HCT116 (cell line): Measurements from ENCODE around the gene CDH7. TPM values are rescaled to one million over a fixed set of nuclear protein-coding genes. Genes with fewer than 3 reads are reported as not detected.

Experiments used
- ATAC-seq: fragments of 200-7000 bp; cut with Tn5 transposase; 2 replicates; pipeline ENCODE4 v1.9.1; 2020; ENCODE audit warnings: mild to moderate bottlenecking, moderate library complexity
- BruUV-seq: library from RNA; stranded (reverse); fragments of 400-500 nt; replicated peaks from 2 replicates; lab custom pipeline; 2021; lab: Mats Ljungman, UMichigan
- CTCF ChIA-PET: fragments of 300-600 bp; sonication (Branson Sonifier 250); formaldehyde crosslinking; loops from one replicate; lab custom pipeline; 2021; ENCODE audit warnings: antibody characterized with exemption; lab: Charles Lee
- POLR2A ChIA-PET: fragments of 300-600, 350-600 bp; sonication (Branson Sonifier 250); formaldehyde crosslinking; loops from one replicate; lab custom pipeline; 2021; ENCODE audit warnings: antibody characterized with exemption; lab: Charles Lee
- RAD21 ChIA-PET, 2 experiments: fragments of 300-600 bp; sonication (Branson Sonifier 250); formaldehyde crosslinking; loops; one replicate each; lab custom pipeline; 2023; ENCODE audit warnings: low total read pairs in 2 of 2; ENCODE audit not compliant: uncharacterized antibody in 2 of 2, unreplicated experiment in 2 of 2, low non-redundant PET in 1 of 2; lab: Charles Lee
- DNase-seq: peaks from one replicate; pipeline ENCODE4 v3.0.0-alpha.2; 2010; ENCODE audit warnings: low read depth, low spot score
- H2AFZ ChIP-seq: fragments of 200-600 bp; shearing (Covaris generic), sonication (generic); 2 replicates; pipeline ENCODE4 v1.6.1; 2017; ENCODE audit warnings: low read depth, mixed run types, mixed read lengths, antibody characterized with exemption, low read length; ENCODE audit not compliant: poor library complexity, severe bottlenecking
- H3K27ac ChIP-seq: 2 replicates; pipeline ENCODE4 v1.5.1; 2012; ENCODE audit warnings: low read depth, low read length
- H3K27me3 ChIP-seq: fragments of 200-600 bp; sonication (generic); 2 replicates; pipeline ENCODE4 v1.6.1; 2016; ENCODE audit warnings: mixed run types, low read length, mixed read lengths; ENCODE audit not compliant: insufficient read depth
- H3K36me3 ChIP-seq, 2 experiments: fragments of 200-500 bp in 1 of 2; fragments of 200-600 bp in 1 of 2; sonication (Bioruptor generic) in 1 of 2; sonication (generic) in 1 of 2; 2 replicates each; pipeline versions ENCODE4 v1.5.1 to v1.6.1; 2014 to 2016; ENCODE audit warnings: low read length in 2 of 2, inconsistent platforms in 1 of 2, mixed read lengths in 1 of 2, mixed run types in 1 of 2; ENCODE audit not compliant: insufficient read depth in 2 of 2, control insufficient read depth in 1 of 2
- H3K4me1 ChIP-seq, 2 experiments: fragments of 200-600 bp in 1 of 2; sonication (generic) in 1 of 2; 2 replicates each; pipeline versions ENCODE4 v1.5.1 to v1.6.1; 2012 to 2017; ENCODE audit warnings: low read length in 2 of 2, inconsistent platforms in 1 of 2, mild to moderate bottlenecking in 1 of 2, mixed read lengths in 1 of 2, mixed run types in 1 of 2, moderate library complexity in 1 of 2; ENCODE audit not compliant: insufficient read depth in 2 of 2, control insufficient read depth in 1 of 2
- H3K4me2 ChIP-seq: fragments of 200-600 bp; sonication (generic); 2 replicates; pipeline ENCODE4 v1.6.1; 2017; ENCODE audit warnings: mixed run types, low read length, mixed read lengths
- H3K4me3 ChIP-seq, 2 experiments: fragments of 200-600 bp in 1 of 2; sonication (generic) in 1 of 2; replicated peaks in 1 of 2; 2 replicates each; pipeline ENCODE4 v1.5.1; 2011 to 2016; ENCODE audit warnings: low read length in 2 of 2, control low read depth in 1 of 2, low read depth in 1 of 2, mild to moderate bottlenecking in 1 of 2, mixed read lengths in 1 of 2, mixed run types in 1 of 2
- H3K79me2 ChIP-seq: fragments of 200-600 bp; sonication (generic); 2 replicates; pipeline ENCODE4 v1.6.1; 2017; ENCODE audit warnings: mild to moderate bottlenecking, mixed run types, low read length, moderate library complexity, mixed read lengths; ENCODE audit not compliant: insufficient read depth
- H3K9ac ChIP-seq: fragments of 200-600 bp; sonication (generic); 2 replicates; pipeline ENCODE4 v1.6.1; 2016; ENCODE audit warnings: low read length, mixed read lengths
- H3K9me2 ChIP-seq: fragments of 200-600 bp; sonication (generic), shearing (Covaris generic); 2 replicates; pipeline ENCODE4 v1.6.1; 2017; ENCODE audit warnings: mixed run types, mild to moderate bottlenecking, moderate library complexity; ENCODE audit not compliant: insufficient read depth
- H3K9me3 ChIP-seq, 2 experiments: fragments of 200-500 bp in 1 of 2; fragments of 200-600 bp in 1 of 2; sonication (Bioruptor generic) in 1 of 2; sonication (generic) in 1 of 2; 2 replicates each; pipeline ENCODE4 v1.6.1; 2014 to 2017; ENCODE audit warnings: low read length in 2 of 2, mixed read lengths in 2 of 2, inconsistent platforms in 1 of 2, low read depth in 1 of 2, mild to moderate bottlenecking in 1 of 2, mixed run types in 1 of 2, moderate library complexity in 1 of 2; ENCODE audit not compliant: control insufficient read depth in 1 of 2, insufficient read depth in 1 of 2
- H4K20me1 ChIP-seq: fragments of 200-600 bp; sonication (generic), shearing (Covaris generic); 2 replicates; pipeline ENCODE4 v1.6.1; 2017; ENCODE audit warnings: mixed run types, mild to moderate bottlenecking, moderate library complexity; ENCODE audit not compliant: insufficient read depth
- CEBPB ChIP-seq: IDR thresholded peaks from 2 replicates; pipeline ENCODE4 v1.6.1; 2012; ENCODE audit warnings: low read depth
- CTCF ChIP-seq, 3 experiments: fragments of 200-600 bp in 1 of 3; sonication (generic) in 1 of 3; IDR thresholded peaks in 2 of 3; conservative IDR thresholded peaks in 1 of 3; 2 replicates each; pipeline ENCODE4 v1.5.1; 2012 to 2017; ENCODE audit warnings: low read depth in 2 of 3, low read length in 2 of 3, antibody characterized with exemption in 1 of 3, borderline replicate concordance in 1 of 3, control low read depth in 1 of 3, mild to moderate bottlenecking in 1 of 3, mixed read lengths in 1 of 3, mixed run types in 1 of 3, moderate library complexity in 1 of 3; ENCODE audit not compliant: insufficient read depth in 1 of 3
- EZH2phosphoT487 ChIP-seq: fragments of 200-600 bp; IDR thresholded peaks from 2 replicates; pipeline ENCODE4 v1.6.1; 2018; ENCODE audit warnings: antibody characterized with exemption, borderline replicate concordance
- JUND ChIP-seq: IDR thresholded peaks from 2 replicates; pipeline ENCODE4 v1.6.1; 2012
- POLR2A ChIP-seq: IDR thresholded peaks from 2 replicates; pipeline ENCODE4 v1.7.0; 2011; ENCODE audit warnings: borderline replicate concordance; ENCODE audit not compliant: insufficient read depth, insufficient read length; ENCODE audit errors: extremely low read depth
- RAD21 ChIP-seq: IDR thresholded peaks from 2 replicates; pipeline ENCODE4 v1.6.1; 2012; ENCODE audit warnings: low read depth, mild to moderate bottlenecking
- SRF ChIP-seq: IDR thresholded peaks from 2 replicates; pipeline ENCODE4 v1.6.1; 2012; ENCODE audit warnings: low read depth
- intact Hi-C: fragments of 100-400 bp; cut with micrococcal nuclease; formaldehyde crosslinking; loops from 2 replicates; pipeline ENCODE4 v1.10.0; 2022
- total RNA-seq: library from RNA; stranded (reverse); gene quantifications from one replicate; pipeline ENCODE4 v1.2.1, GENCODE V29; 2021; ENCODE audit not compliant: unreplicated experiment
- TF ChIP-seq, protein P1 (sequence below): IDR thresholded peaks from 2 replicates; pipeline ENCODE4 v1.6.1; 2011; ENCODE audit warnings: mild to moderate bottlenecking, low read length, moderate library complexity; ENCODE audit not compliant: insufficient replicate concordance; ENCODE audit errors: extremely low read depth

The CDH7 gene
- total RNA-seq, 1 experiment from 2014 or later, result not detected

DNA sequence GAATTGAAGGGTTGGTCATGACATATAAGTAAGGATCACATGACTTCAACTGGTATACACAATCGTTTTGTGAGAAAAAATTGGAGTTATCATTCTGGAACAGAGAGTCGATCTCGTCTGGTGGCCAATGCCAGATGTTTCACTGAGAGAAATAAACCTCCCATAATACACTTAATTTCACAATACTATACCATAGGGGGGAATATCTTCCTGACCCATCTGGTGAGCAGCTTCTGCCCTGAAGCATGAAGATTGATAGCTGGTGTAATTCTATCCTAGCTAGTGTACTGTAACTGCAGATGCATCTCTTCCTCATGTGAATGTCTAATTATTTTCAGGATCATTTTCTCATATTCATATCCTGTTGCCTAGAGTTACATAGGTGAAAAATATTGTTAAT is 15.7 kb upstream of the CDH7 start:
- H3K9me2 ChIP-seq, result no peaks in the 10 kb centered on the region
- no peak for DNase-seq
- no peaks in the 10 kb centered on the region for H3K79me2 ChIP-seq
- no peaks in the 10 kb centered on the region for H3K36me3 ChIP-seq
- H3K27ac ChIP-seq, result no peak overlapping the region
- ChIA-PET RAD21 (no interaction called here), POLR2A (no interaction called here), CTCF (no interaction called here)
- H3K4me3 ChIP-seq, result no peak overlapping the region
- no peaks in the 10 kb centered on the region for H4K20me1 ChIP-seq
- intact Hi-C loops, result no loop called here
- no TSS peak for BruUV-seq
- no peak for ATAC-seq
- peaks cover 12 to 22% of the 10 kb centered on the region in 2 experiments; a peak in 2 of 4 replicates for H3K9me3 ChIP-seq
- H2AFZ ChIP-seq, result no peak overlapping the region
- no peak overlapping the region for H3K4me2 ChIP-seq
- no peak for TF ChIP-seq JUND
- TF ChIP-seq RAD21, result no peak
- no peak for TF ChIP-seq CEBPB
- TF ChIP-seq, protein P1, sequence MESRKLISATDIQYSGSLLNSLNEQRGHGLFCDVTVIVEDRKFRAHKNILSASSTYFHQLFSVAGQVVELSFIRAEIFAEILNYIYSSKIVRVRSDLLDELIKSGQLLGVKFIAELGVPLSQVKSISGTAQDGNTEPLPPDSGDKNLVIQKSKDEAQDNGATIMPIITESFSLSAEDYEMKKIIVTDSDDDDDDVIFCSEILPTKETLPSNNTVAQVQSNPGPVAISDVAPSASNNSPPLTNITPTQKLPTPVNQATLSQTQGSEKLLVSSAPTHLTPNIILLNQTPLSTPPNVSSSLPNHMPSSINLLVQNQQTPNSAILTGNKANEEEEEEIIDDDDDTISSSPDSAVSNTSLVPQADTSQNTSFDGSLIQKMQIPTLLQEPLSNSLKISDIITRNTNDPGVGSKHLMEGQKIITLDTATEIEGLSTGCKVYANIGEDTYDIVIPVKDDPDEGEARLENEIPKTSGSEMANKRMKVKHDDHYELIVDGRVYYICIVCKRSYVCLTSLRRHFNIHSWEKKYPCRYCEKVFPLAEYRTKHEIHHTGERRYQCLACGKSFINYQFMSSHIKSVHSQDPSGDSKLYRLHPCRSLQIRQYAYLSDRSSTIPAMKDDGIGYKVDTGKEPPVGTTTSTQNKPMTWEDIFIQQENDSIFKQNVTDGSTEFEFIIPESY, result no peak
- no peak for TF ChIP-seq CTCF (IDR thresholded peaks at IDR 0.05 in 2 of 3, conservative IDR thresholded peaks at IDR 0.05 in 1 of 3; ENCODE audit: borderline replicate concordance in 1 of 3, insufficient read depth in 1 of 3, low read depth in 2 of 3, low read length in 2 of 3)
- no peak for TF ChIP-seq EZH2phosphoT487
- TF ChIP-seq SRF, result no peak
- TF ChIP-seq POLR2A, result no peak
- no peak overlapping the region for H3K9ac ChIP-seq
- no peaks in the 10 kb centered on the region for H3K4me1 ChIP-seq
- H3K27me3 ChIP-seq, result no peaks in the 10 kb centered on the region
